Sigmoid colon (tissue), 7 donors: ENCODE results near the gene PEX6. TPM values are rescaled to one million over a fixed set of nuclear protein-coding genes. Genes with fewer than 3 reads are reported as not detected.

Experiments used
- DNase-seq: peaks from one replicate; pipeline ENCODE4 v3.0.0-alpha.2; 2019
- H3K27ac ChIP-seq, 4 donors: fragments of 200-600 bp; sonication (generic); one replicate each; pipeline ENCODE4 v1.5.1; 2016 to 2019; ENCODE audit warnings: mild to moderate bottlenecking in 1 of 4
- H3K27me3 ChIP-seq, 3 donors: fragments of 200-600 bp; sonication (generic); one replicate each; pipeline ENCODE4 v1.5.1; 2019; ENCODE audit warnings: mild to moderate bottlenecking in 1 of 3
- H3K36me3 ChIP-seq, 4 donors: fragments of 200-600 bp; sonication (generic); one replicate each; pipeline ENCODE4 v1.5.1; 2016 to 2019
- H3K4me1 ChIP-seq, 4 donors: fragments of 200-600 bp; sonication (generic); one replicate each; pipeline ENCODE4 v1.5.1; 2017 to 2019
- H3K4me3 ChIP-seq, 4 donors: fragments of 200-600 bp; sonication (generic); one replicate each; pipeline ENCODE4 v1.5.1; 2017 to 2019; ENCODE audit warnings: mild to moderate bottlenecking in 2 of 4, moderate library complexity in 1 of 4
- H3K9me3 ChIP-seq, 4 donors: fragments of 200-600 bp in 3 of 4; sonication (generic) in 3 of 4; one replicate each; pipeline versions ENCODE4 v1.5.1 to v1.6.1; 2013 to 2019
- CTCF ChIP-seq, 4 experiments: fragments of 450-650 bp in 3 of 4; fragments of 200-600 bp in 1 of 4; IDR thresholded peaks; one replicate each; pipeline ENCODE4 v1.5.1; 2016 to 2019; ENCODE audit warnings: antibody characterized with exemption in 4 of 4, mild to moderate bottlenecking in 3 of 4, moderate library complexity in 2 of 4
- EP300 ChIP-seq, 4 donors: sonication (generic); formaldehyde crosslinking; IDR thresholded peaks; one replicate each; pipeline ENCODE4 v1.6.1; 2017; ENCODE audit warnings: antibody characterized with exemption in 4 of 4
- POLR2A ChIP-seq, 2 donors: fragments of 450-650 bp; IDR thresholded peaks; one replicate each; pipeline ENCODE4 v1.6.1; 2016; ENCODE audit warnings: antibody characterized with exemption in 2 of 2, mild to moderate bottlenecking in 2 of 2, moderate library complexity in 2 of 2
- POLR2AphosphoS5 ChIP-seq, 4 donors: sonication (generic); formaldehyde crosslinking; IDR thresholded peaks; one replicate each; pipeline ENCODE4 v1.6.1; 2017; ENCODE audit warnings: antibody characterized with exemption in 4 of 4
- WGBS, 2 donors: extraction: QIAGEN DNeasy Blood & Tissue Kit; methylation state at CpG; one replicate each; pipeline ENCODE4 v1.1.7; 2013; 5-methylcytosine and 5-hydroxymethylcytosine counted together
- intact Hi-C: fragments of 100-400 bp; cut with DNase I; formaldehyde crosslinking; loops from one replicate; pipeline ENCODE4 v1.15.1; 2023
- polyA plus RNA-seq, 3 donors: library from polyadenylated mRNA; stranded (reverse); fragments of 200-250 nt; gene quantifications; one replicate each; pipeline ENCODE4 v1.2.3, GENCODE V29; 2013
- total RNA-seq, 4 donors: library from RNA; depleted of rRNA; stranded (reverse); fragments of >200 nt; gene quantifications; one replicate each; pipeline ENCODE4 v1.1.0, GENCODE V29; 2016
- donor health status: healthy with polysubstance abuse.
- donor health status: Bipolar disorder and iron deficiency.
- donor health status: healthy.

Gene PEX6
- total and polyA plus RNA-seq, 7 donors = 10.2 to 21.5 (median 18.2) TPM

- peak; percentile 86 for DNase-seq
- Histone ChIP-seq H3K4me3 (peak within 1 kb of the TSS; percentile 55 to 97 (median 78)), H3K27me3 (no peaks in the 10 kb centered on the region), H3K9me3 (no peaks in the 10 kb centered on the region), H3K36me3 (peaks cover 32 to 55% (median 42%) of the 10 kb centered on the region in 4 donors), H3K27ac (peak within 1 kb of the TSS; percentile 81 to 96 (median 89)), H3K4me1 (peaks cover 0 to 48% (median 35%) of the 10 kb centered on the region in 4 donors)
- 1% methylated on average over 56 of the region's 56 CpGs for WGBS, 2 donors
- intact Hi-C loops = loop anchor here (2.0 kb wide), 1 partner anchor 31 kb away; the partner anchor contains the start of gene CUL7
- TF ChIP-seq POLR2A (IDR thresholded peaks at IDR 0.05) = peak in 1 of 2 donors; percentile 5
- no peak for TF ChIP-seq EP300 (IDR thresholded peaks at IDR 0.05)
- no peak for TF ChIP-seq CTCF (IDR thresholded peaks at IDR 0.05)
- peak; percentile 43 to 73 (median 65) for TF ChIP-seq POLR2AphosphoS5 (IDR thresholded peaks at IDR 0.05)
Measured at GRCh38 chr6:43021270-43022047, 42.5 kb upstream of the PEX6 start, which contains the start of gene RRP36. RRP36 (plus strand) TSS chr6:43021623; CDS start chr6:43021655, 32 bp downstream.

- peak overlapping the region in 3 of 4 donors; percentile 76 to 97 (median 81) for H3K4me3 ChIP-seq
- 59 to 60% methylated on average over 5 of the region's 5 CpGs for WGBS, 2 donors
Measured at GRCh38 chr6:43020847-43021246, 41.9 kb upstream of the PEX6 start.

GRCh38 chr6:43020052-43020705, 41.2 kb upstream of the PEX6 start:
- intact Hi-C loops = loop anchor here (2.0 kb wide), 1 partner anchor 33 kb away; the partner anchor contains the start of gene CUL7
- 92 to 97% methylated on average over 3 of the region's 3 CpGs for WGBS, 2 donors
- DNase-seq = no peak
- Histone ChIP-seq H3K4me3 (no peak overlapping the region), H3K36me3 (peaks cover 24 to 42% (median 29%) of the 10 kb centered on the region in 4 donors), H3K27ac (peak overlapping the region in 3 of 4 donors; percentile 81 to 96 (median 94)), H3K9me3 (no peaks in the 10 kb centered on the region), H3K27me3 (no peaks in the 10 kb centered on the region), H3K4me1 (peaks cover 0 to 61% (median 48%) of the 10 kb centered on the region in 4 donors)
- no peak for TF ChIP-seq POLR2A (IDR thresholded peaks at IDR 0.05)
- no peak for TF ChIP-seq POLR2AphosphoS5 (IDR thresholded peaks at IDR 0.05)
- TF ChIP-seq CTCF (IDR thresholded peaks at IDR 0.05) = no peak
- TF ChIP-seq EP300 (IDR thresholded peaks at IDR 0.05) = no peak

More at GRCh38 chr6:43020847-43021246, 41.9 kb upstream of the PEX6 start:
- intact Hi-C loops = loop anchor here (2.0 kb wide), 1 partner anchor 32 kb away; the partner anchor contains the start of gene CUL7
- TF ChIP-seq CTCF (IDR thresholded peaks at IDR 0.05) (no peak), EP300 (IDR thresholded peaks at IDR 0.05) (no peak)
- DNase-seq = no peak
- Histone ChIP-seq H3K36me3 (peaks cover 27 to 49% (median 35%) of the 10 kb centered on the region in 4 donors), H3K4me1 (peaks cover 0 to 54% (median 42%) of the 10 kb centered on the region in 4 donors), H3K27ac (peak overlapping the region; percentile 81 to 96 (median 89)), H3K9me3 (no peaks in the 10 kb centered on the region), H3K27me3 (no peaks in the 10 kb centered on the region)

GRCh38 chr6:43019152-43019551, 40.2 kb upstream of the PEX6 start:
- Histone ChIP-seq H3K36me3 (peaks cover 20 to 38% (median 24%) of the 10 kb centered on the region in 4 donors), H3K4me1 (peaks cover 0 to 63% (median 56%) of the 10 kb centered on the region in 4 donors), H3K27ac (no peak overlapping the region), H3K4me3 (no peak overlapping the region), H3K9me3 (no peaks in the 10 kb centered on the region), H3K27me3 (no peaks in the 10 kb centered on the region)
- TF ChIP-seq CTCF (IDR thresholded peaks at IDR 0.05) = no peak
- TF ChIP-seq POLR2A (IDR thresholded peaks at IDR 0.05) = no peak
- no peak for TF ChIP-seq EP300 (IDR thresholded peaks at IDR 0.05)
- TF ChIP-seq POLR2AphosphoS5 (IDR thresholded peaks at IDR 0.05) = no peak
- intact Hi-C loops = no loop called here
- WGBS, 2 donors = 93 to 96% methylated on average over 2 of the region's 2 CpGs
- no peak for DNase-seq
